HG02610 (cell line): Measurements from ENCODE around the gene PIAS1.
"Not testable (repeated sequence)": the region's sequence is repeated elsewhere in the genome, so short reads cannot be mapped to it uniquely, and the experiment has no call there.

Experiments
- ATAC-seq: cut with Tn5 transposase; IDR thresholded peaks from one replicate; pipeline ENCODE4 v1.9.1; 2021; ENCODE audit warnings: mild to moderate bottlenecking, moderate library complexity; ENCODE audit not compliant: unreplicated experiment

The PIAS1 gene

DNA sequence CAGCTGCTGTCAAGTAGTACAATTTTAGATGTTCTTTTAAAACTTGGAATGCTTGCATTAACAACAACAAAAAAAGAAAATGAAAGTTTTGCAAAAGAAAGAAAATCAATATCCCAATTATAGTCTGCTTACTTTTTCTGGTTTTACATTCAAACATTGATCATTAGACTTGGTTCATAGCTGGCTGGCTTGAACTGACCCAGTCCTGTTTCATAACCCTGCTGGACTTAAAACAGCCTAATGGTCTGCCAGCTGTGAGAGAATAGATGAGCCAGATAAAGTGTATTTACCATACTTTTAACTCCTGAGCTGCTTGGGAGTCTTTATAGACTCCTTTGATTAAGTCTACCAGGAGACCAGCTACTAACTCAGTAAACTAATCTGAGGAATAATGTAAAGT is 59.2 kb downstream of the PIAS1 start:
- no peak for ATAC-seq

DNA sequence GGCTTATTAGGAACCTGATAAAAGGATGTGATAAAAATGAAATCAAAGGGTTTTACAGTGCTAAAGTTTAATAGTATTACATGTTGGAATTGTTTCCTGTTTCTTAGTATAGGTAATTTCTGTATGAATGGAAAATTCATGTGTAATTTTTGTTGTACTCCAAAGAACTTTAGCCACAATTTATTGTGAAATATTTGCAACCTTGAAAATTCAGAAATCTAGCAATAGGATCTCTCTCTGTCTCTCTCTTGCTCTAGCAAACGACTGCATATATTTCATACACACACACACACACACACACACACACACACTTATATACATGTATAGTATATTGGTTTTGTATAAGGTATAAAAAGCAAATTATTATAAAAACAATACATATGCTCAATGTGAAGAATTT is 59.6 kb downstream of the PIAS1 start:
- no peak for ATAC-seq

DNA sequence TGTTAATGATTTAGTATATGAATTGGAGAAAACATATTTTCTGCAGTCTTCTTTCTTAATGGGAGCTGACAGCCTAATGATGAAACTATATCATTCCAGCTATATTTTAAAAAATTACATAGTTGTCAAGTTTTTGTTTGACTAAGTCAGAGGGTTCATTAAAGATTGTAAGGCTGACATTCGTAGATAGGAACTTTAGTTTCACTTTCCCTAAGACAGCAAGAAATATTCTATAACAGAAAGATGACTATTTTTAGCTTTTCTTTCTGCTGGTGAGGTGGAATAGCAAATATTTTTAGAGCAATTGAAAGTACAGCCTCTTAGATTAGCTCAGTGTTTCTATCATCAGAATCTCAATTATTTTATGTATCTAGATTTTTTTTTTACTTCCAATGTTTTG is 60.2 kb downstream of the PIAS1 start:
- ATAC-seq, result no peak

DNA sequence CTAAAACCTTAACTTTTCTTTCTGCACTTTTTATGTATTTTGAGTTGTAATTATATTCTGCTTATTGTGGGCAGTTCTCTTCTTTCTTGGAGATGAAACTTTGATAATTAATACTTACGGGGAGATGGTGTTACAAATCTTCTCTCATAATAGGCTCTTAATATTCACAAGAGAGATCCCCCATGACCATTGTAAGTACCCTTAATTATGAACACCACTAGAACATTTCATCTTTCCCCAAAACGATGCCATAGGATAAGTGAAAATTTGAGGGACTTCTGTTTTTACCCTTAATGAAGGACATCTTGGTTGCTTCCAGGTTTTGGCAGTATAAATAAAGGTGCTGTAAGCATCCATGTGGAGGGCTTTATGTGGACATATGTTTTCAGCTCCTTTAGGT is 60.7 kb downstream of the PIAS1 start:
- no peak for ATAC-seq

DNA sequence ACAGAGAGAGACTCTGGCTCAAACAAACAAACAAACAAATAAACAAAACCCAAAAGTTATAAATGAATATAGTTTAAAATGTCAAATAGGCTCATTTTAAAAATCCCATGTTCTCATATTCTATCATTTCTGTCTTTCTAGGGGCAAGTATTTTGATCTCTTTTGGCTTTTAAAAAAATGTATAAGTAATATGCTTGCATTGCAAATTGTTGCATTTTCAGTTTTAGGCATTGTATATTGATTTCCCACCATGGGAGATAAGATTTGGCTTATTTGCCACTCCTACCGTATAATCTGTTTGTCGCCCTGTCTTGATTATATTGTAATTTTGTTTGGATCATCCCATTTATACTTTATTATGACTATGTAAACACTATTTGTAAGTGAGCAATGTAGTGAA is 70.6 kb downstream of the PIAS1 start:
- no peak for ATAC-seq

DNA sequence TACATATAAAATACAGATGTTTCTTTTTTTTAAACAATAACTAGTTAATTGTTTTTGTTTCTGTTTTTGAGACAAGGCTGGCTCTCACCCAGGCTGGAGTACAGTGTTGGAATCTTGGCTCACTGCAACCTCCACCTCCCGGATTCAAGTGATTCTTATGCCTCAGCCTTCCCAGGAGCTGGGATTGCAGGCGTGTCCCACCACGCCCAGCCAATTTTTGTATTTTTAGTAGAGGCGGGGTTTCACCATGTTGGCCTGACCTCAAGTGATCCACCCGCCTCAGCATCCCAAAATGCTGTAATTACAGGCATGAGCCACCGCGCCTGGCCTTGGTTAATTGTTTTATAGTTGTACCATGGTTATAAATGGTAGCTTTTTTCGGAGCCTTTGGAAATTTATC is 72.3 kb downstream of the PIAS1 start:
- ATAC-seq, result no peak

DNA sequence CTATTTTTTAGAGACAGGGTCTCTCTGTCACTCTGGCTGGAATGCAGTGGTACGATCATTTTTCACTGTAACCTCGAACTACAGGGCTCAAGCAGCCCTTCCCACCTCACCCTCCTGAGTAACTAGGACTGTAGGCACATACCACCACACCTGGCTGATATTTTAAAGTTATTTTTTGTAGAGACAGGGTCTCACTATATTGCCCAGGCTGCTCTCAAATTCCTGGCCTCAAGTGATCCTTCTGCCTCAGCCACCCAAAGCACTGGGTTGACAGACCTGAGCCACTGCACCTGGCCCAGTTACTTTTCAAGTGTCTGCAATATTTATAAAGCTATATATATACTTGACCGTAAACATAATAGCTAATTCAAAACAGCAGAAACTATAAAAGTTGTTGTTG is 75.0 kb downstream of the PIAS1 start:
- no peak for ATAC-seq

DNA sequence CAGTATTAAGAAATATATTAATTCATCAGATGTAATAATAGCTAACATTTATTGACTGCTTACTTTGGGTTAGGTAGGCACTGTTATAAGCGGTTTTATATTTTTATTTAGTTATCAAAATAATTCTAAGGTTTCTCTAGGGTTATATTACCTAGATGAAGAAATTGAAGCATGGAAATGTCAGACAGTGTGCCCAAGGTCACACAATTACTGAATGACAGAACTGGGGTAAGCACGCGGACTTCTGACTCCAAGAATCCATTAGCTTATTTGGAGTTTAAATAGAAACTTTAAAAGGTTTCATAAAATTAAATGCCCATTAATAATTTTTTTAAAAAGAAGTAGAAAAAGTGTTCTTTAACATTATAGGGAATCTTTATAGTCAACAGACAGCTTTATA is 76.7 kb downstream of the PIAS1 start:
- ATAC-seq, result no peak

DNA sequence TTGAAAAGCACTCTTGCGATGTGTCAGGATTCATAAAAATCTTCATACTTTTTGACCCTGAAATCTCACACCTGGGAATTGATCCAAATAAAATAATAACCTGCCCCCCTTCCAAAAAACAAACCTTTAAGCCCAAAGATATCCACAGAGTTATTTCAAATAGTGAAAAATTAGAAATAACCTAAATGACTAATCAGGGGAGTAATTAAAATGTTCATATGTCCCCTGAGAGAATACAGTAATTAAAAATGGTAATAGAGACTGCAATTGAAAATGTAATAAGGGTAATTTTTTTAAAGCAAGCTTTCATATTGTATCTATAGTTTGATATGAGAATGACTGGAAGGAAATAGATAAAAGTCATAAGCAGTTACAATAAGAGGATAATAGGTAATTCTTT is 83.0 kb downstream of the PIAS1 start:
- no peak for ATAC-seq

DNA sequence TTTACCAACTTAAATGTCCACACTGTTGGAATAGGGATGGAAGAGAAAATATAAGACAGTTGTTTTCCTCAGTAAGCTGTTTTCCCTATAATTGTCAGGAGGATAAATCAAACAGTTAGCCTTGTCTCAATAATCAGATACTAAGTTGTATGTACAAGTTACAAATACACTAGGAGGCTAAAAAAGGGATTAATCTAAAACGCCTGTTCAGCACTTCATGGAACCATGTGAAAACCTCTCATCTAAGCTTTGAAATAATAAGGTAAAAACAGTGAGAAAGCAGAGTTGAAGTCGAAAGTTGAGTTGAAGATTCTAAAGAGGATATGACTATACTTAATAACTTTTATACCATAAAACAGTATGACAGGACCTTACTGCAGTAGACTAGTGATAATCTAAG is 89.0 kb downstream of the PIAS1 start:
- no peak for ATAC-seq

DNA sequence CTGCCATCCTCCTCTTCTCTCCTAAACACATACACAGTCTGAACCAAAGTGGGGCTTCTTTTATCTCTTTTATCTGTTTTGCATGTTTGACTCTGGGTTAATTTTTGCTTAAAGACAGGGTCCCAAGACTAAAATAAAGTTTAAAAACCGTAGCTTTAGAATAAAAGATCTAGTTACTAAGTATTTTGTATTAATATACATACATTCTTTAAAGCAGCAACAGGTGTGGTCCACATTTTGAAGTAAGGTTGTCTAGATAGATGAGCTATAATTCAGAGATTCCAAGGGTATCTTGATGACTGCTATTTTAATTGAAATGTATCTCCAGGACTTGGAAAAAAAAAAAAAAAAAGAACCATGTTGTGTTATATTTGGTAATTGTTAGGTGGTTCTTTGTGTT is 89.7 kb downstream of the PIAS1 start:
- no peak for ATAC-seq

DNA sequence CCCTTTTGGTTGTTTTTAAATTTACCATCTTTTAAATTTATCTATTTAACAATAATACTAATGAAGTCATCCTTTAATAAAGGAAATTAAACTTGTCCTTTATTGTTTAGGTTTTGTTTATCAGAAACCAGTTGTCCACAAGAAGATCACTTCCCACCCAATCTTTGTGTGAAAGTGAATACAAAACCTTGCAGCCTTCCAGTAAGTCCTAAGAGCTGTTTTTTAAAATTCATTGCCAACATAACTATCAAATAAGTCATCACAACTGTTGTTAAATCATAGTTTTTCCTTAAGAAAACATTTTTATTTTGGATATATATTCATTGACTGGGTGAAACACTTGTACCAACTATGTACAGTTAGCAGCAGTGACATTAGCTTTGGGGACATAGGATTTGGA is 91.6 kb downstream of the PIAS1 start:
- no peak for ATAC-seq

DNA sequence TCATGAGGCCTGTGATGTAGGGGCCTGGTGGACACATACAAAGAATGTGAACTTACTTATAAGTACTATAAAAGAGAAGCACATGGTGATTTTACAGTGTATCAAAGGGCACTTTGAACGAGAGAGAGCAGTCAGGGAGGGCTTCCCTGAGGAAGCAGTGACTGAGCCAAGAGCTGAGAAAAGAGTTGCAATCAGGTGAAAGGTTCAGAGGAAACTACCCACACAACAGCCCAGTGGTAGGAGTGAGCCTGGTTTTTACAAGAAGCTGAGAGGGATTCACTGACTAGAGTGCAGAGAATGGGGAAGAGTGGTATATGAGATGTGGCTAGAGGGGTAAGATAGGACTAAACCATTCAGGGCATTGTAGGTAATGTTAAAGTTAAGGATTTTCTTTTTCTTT is 93.9 kb downstream of the PIAS1 start:
- ATAC-seq, result no peak

DNA sequence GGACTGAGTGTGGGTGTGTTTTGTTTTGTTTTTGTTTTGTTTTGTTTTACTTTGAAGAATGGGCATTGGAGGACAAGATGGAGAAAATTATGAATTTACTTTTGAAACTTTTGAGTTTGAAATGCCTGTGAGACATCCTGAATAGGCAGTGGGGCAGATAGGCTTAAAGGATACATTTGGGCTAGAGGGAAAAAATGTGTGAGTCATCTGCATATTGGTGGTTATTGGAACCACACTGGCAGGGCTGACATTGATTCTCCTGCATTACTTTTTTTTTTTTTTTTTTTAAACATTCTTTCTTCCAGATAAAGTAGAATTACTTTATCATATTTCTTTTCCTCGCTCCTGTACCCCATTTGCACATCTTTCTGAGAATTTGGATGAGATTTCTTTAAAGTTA is 94.9 kb downstream of the PIAS1 start:
- no peak for ATAC-seq

DNA sequence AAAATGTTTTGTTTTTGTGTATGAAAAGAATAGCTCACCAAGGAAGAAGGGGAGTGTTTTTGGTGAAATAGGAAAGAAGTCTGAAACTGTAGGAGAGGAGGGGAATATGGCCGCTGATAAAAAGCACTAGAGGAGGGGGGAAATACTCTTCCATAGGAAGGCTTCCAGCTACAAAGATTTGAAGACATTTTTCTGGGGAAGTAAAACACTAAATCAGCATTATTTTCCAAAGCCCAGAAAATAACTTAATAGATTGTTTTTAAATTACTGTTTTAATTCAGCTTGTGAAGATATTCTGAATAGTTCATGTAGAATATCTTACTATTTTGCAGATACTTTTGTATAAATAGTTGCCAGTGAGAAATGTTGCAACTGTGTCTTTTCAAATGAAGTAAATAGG is 96.1 kb downstream of the PIAS1 start:
- ATAC-seq, result no peak

DNA sequence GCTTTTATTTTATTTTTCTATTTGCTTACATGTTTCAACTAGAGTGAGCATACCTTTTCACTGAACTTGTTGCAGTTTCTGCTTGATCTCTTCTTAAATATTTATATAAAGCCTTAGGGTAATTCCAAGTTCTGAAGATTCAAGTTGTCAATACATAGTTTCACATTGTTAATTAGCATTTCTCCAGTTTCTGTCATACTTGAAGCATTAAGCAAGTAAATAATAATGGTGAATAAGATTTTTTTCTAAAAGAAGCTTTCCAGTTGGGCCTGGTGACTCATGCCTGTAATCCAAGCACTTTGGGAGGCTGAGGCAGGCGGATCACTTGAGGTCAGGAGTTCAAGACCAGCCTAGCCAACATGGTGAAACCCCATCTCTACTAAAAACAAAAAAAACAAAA is 97.2 kb downstream of the PIAS1 start:
- ATAC-seq, result no peak

DNA sequence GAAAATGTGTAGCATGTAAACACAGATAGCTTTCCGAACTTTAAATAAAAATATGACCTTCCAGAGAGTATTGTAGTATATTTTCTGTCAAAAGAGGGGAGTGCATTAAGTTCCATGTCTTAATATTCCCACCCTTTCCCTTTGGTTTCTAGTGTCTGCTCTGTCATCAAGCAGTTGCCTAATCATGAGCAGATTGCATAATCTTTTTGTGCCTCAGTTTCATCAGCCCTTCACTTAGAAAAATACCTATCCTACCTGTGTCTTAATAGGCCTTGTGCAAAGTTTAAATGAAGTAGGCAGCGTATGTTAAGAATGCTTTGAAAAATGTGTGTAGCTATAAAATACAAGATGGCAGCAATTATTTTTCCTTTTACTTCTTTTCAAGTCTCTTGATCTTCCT is 98.2 kb downstream of the PIAS1 start:
- no peak for ATAC-seq

DNA sequence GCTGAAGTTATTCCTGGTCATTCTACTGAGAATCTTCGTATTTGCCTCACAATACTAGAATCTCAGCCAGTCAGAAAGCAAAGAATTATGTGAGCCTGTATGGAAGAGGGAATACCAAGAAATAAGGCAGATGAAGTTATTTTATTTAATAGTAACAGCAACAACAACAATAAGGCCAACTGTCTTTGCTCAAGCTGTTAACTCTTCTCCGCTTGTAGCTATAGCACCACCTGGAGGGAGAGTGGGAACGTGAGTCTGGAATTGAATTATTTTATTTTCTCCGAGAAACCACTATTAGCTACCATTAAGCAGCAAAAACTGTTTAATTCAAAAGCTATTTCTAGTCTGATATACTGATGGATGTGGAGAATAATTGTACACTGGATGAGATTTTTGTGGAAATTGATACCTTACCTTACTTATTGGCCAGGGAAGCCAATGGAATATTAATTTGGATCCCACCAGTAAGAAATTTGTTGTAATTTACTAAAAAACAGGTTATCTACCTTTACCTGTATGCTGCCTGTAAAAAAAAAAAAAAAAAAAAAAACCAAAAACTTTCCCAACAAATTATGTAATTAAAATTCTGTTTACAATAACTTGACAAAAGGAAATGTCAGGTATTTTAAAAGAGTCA is 100.9 kb downstream of the PIAS1 start:
- ATAC-seq, result no peak

DNA sequence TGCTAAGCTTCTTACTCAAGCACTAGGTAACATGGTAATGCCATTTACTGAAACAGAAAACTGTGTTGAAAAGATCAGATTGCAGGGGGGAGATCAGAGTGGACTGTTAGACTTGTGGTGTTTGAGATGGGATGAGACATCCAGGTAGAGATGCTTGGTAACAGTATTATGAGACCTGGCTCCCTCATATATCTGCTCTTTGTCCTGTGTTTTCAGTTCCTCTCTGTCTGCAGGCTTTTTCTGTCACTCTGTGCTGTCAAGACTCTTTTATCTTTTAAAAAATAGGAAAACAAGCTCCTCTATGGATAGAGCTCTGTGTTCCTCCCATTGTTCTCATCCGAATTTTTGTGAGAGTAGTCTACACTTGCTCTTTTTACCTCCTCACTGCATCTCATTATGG is 103.0 kb downstream of the PIAS1 start:
- ATAC-seq, result no peak

DNA sequence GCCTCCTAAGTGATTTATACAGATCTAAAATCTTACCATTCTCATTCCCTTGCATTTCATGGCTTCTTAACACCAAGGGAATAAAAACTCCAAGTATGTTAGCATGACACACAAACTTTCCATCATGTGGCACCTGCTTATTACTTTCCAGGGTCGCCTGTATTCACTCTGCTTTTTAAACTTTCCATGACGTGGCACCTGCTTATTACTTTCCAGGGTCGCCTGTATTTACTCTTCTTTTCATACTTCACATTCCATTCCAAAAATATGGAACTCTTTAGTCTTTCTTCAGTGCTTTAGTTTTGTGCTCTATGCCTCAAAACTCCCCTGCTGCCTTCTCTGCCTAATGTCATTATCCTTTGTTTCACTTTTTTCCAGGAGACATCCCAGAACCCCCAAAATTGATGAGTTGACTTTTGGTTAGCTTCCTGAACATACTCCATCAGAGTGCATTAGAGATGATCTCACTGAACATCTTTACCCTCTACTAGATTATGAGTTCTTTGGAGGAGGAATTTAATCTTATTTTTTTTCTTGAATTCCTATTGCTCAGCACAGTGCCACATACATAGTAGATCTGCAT is 104.0 kb downstream of the PIAS1 start:
- ATAC-seq, result no peak

DNA sequence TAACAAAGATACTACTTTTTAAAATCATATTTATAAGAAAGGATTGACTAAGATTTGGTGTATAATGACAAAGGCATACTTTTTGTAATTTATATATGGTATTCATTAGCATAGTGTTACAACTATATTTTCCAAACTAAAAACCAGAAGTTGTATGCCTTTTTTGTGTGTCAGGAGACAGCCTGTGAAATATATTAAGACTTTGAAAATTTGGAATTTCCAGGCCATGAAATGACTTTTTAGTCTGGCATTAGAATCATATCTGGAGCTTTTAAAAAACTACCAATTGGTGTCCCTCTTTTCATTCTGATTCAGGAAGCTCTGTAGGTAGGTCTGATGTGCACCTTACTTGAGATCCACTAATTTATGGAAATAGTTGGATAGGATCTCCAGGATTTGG is 109.1 kb downstream of the PIAS1 start:
- ATAC-seq, result no peak

DNA sequence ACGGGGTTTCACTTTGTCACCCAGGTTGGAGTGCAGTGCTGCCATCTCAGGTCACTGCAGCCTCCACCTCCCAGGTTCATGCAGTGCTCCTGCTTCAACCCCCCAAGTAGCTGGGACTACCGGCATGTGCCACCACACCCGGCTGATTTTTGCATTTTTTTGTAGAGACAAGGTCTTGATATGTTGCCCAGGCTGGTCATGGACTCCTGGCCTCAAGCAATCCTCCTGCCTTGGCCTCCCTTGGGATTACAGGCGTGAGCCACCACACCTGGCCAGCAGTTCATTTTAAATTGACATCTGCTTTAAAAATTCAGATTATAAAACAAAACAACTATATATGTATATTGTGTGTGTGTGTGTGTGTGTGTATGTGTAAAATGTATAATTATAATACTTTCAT is 112.7 kb downstream of the PIAS1 start:
- ATAC-seq, result no peak

DNA sequence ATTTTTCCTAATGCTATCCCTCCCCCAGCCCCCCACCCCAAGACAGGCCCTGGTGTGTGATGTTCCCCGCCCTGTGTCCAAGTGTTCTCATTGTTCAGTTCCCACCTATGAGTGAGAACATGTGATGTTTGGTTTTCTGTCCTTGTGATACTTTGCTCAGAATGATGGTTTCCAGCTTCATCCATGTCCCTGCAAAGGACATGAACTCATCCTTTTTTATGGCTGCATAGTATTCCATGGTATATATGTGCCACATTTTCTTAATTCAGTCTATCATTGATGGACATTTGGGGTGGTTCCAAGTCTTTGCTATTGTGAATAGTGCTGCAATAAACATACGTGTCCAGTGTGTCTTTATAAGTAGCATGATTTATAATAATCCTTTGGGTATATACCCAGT is 117.9 kb downstream of the PIAS1 start:
- not testable (repeated sequence) for ATAC-seq
